Thyroid gland (tissue), 4 donors: Measurements from ENCODE around the gene SPAG7.

ENCODE experiments used
- CTCF ChIP-seq, 6 experiments: fragments of 200-600 bp in 3 of 6; fragments of 450-650 bp in 3 of 6; sonication (generic) in 3 of 6; IDR thresholded peaks; one replicate each; pipeline ENCODE4 v1.5.1; 2016 to 2019; ENCODE audit warnings: antibody characterized with exemption in 6 of 6, mild to moderate bottlenecking in 2 of 6, inconsistent platforms in 1 of 6, moderate library complexity in 1 of 6
- POLR2A ChIP-seq, 2 donors: fragments of 450-650 bp; IDR thresholded peaks; one replicate each; pipeline ENCODE4 v1.6.1; 2017; ENCODE audit warnings: antibody characterized with exemption in 2 of 2, mild to moderate bottlenecking in 2 of 2, moderate library complexity in 1 of 2

DNA sequence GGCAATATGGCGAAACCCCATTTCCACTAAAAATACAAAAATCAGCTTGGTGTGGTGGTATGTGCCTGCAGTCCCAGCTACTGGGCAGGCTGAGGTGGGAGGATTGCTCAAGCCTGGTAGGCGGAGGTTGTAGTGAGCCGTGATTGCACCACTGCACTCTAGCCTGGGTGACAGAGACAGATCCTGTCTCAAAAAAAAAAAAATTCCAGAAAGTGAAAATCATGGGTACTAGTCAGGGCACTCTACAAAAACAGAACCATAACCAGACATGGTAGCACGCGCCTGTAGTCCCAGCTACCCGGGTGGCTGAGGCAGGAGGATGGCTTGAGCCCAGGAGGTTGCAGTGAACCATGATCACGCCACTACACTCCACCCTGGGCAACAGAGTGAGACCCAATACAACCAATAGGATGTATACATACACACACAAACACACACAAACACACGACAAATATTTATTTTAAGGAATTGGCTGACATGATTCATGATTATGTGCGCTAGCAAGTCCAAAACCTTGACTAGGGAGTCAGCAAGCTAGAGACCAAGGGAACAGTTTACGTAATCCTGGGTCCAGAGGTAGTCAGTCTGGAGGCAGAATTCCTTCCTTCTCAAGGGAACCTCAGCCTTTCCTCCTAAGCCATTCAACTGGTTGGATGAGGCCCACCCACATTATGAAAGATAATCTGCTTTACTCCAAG lies 47.1 kb downstream of the SPAG7 start:
- TF ChIP-seq CTCF (IDR thresholded peaks at IDR 0.05) (no peak), POLR2A (IDR thresholded peaks at IDR 0.05) (no peak)
